Measurements from ENCODE around the gene STK17A.

DNA sequence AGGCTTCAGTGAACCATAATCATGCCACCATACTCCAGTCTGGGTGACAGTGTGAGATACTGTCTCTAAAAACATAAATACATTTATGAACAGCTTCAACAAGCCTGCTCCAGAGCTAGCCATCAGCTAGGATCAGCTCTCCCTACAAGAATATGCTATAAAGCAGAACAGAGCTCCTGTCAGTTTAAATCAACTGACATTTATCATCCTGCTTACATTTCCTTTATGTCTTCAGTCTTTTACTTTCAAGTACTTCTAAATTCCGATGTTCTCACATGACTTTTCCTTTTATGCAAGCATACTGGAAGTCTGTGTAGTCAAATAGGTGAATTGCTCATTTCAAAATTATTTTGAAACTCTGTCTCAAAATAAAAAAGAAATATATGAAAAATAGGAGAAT, 81.8 kb downstream of the STK17A start:
- TF ChIP-seq POLR2AphosphoS5 (IDR thresholded peaks at IDR 0.05; ENCODE audit: borderline replicate concordance, low read depth, low read length) (no peak), EZH2 (IDR thresholded peaks at IDR 0.05) (no peak)

All from SK-N-MC (cell line).